B cell (primary cell): Measurements from ENCODE around the gene TENT4A. TPM values are rescaled to one million over a fixed set of nuclear protein-coding genes. Genes with fewer than 3 reads are reported as not detected.

Experiments used
- ATAC-seq: fragments of 200-7000 bp; cut with Tn5 transposase; one replicate; pipeline ENCODE4 v1.10.0; 2021; ENCODE audit warnings: low read depth, mild to moderate bottlenecking, moderate number of reproducible peaks, moderate library complexity
- CTCF ChIA-PET: fragments of 350-600 bp; sonication (Branson Sonifier 250); formaldehyde crosslinking; loops from one replicate; lab custom pipeline; 2021; ENCODE audit warnings: antibody characterized with exemption, inconsistent platforms; lab: Charles Lee
- POLR2A ChIA-PET: fragments of 350-600 bp; sonication (Branson Sonifier 250); formaldehyde crosslinking; loops from one replicate; lab custom pipeline; 2021; ENCODE audit warnings: antibody characterized with exemption; lab: Charles Lee
- DNase-seq: peaks from one replicate; pipeline ENCODE4 v3.0.0; 2013
- H2AFZ ChIP-seq: 2 replicates; pipeline ENCODE4 v1.6.1; 2012; ENCODE audit warnings: mild to moderate bottlenecking, low read depth, low read length; ENCODE audit not compliant: insufficient read depth, poor library complexity, severe bottlenecking
- H3K27ac ChIP-seq, 2 donors: 1 replicate in 1 of 2; 2 replicates in 1 of 2; pipeline ENCODE4 v1.5.1; 2012 to 2013; ENCODE audit warnings: low read length in 2 of 2, mild to moderate bottlenecking in 2 of 2, moderate library complexity in 1 of 2
- H3K27me3 ChIP-seq, 4 experiments: fragments of 200-600 bp in 1 of 4; sonication (generic) in 1 of 4; replicated peaks in 1 of 4; 1 replicate in 2 of 4; 2 replicates in 2 of 4; pipeline versions ENCODE4 v1.6.1 to v1.7.0; 2013 to 2016; ENCODE audit warnings: low read length in 3 of 4, mild to moderate bottlenecking in 2 of 4, mixed read lengths in 1 of 4, moderate library complexity in 1 of 4; ENCODE audit not compliant: insufficient read depth in 4 of 4, control insufficient read depth in 3 of 4; ENCODE audit errors: control extremely low read depth in 1 of 4
- H3K36me3 ChIP-seq, 2 experiments: replicated peaks in 1 of 2; 1 replicate in 1 of 2; 2 replicates in 1 of 2; pipeline versions ENCODE4 v1.6.1 to v1.7.1; 2013; ENCODE audit warnings: low read length in 1 of 2; ENCODE audit not compliant: insufficient read depth in 2 of 2, control insufficient read depth in 1 of 2; ENCODE audit errors: control extremely low read depth in 1 of 2, extremely low read depth in 1 of 2
- H3K4me1 ChIP-seq, 2 donors: fragments of 200-600 bp in 1 of 2; sonication (generic) in 1 of 2; 1 replicate in 1 of 2; 2 replicates in 1 of 2; pipeline versions ENCODE4 v1.5.1 to v1.6.1; 2013 to 2017; ENCODE audit warnings: low read length in 2 of 2; ENCODE audit not compliant: control insufficient read depth in 2 of 2, insufficient read depth in 2 of 2
- H3K4me2 ChIP-seq: replicated peaks from 2 replicates; pipeline ENCODE3; 2012; ENCODE audit warnings: mild to moderate bottlenecking, low read depth, low read length; ENCODE audit not compliant: poor library complexity, severe bottlenecking
- H3K4me3 ChIP-seq, 5 experiments: fragments of 200-600 bp in 1 of 5; sonication (generic) in 1 of 5; 1 replicate in 3 of 5; 2 replicates in 2 of 5; pipeline versions ENCODE4 v1.5.1 to v1.7.0; 2011 to 2016; ENCODE audit warnings: low read length in 4 of 5, mild to moderate bottlenecking in 4 of 5, low read depth in 2 of 5, control low read depth in 1 of 5, moderate library complexity in 1 of 5; ENCODE audit not compliant: insufficient read depth in 1 of 5; ENCODE audit errors: control extremely low read depth in 1 of 5, extremely low read depth in 1 of 5
- H3K79me2 ChIP-seq: fragments of 200-600 bp; sonication (generic); one replicate; pipeline ENCODE4 v1.6.0; 2016; ENCODE audit warnings: low read length; ENCODE audit not compliant: control insufficient read depth, insufficient read depth
- H3K9ac ChIP-seq: fragments of 200-600 bp; sonication (generic); 2 replicates; pipeline ENCODE4 v1.6.1; 2017; ENCODE audit warnings: mild to moderate bottlenecking, low read length, moderate library complexity
- H3K9me3 ChIP-seq, 3 donors: one replicate each; pipeline versions ENCODE4 v1.6.1 to v1.7.1; 2013; ENCODE audit warnings: low read length in 2 of 3; ENCODE audit not compliant: control insufficient read depth in 2 of 3, insufficient read depth in 1 of 3; ENCODE audit errors: control extremely low read depth in 1 of 3
- H4K20me1 ChIP-seq: 2 replicates; pipeline ENCODE4 v1.6.0; 2012; ENCODE audit warnings: mild to moderate bottlenecking, low read length; ENCODE audit not compliant: insufficient read depth, control insufficient read depth, poor library complexity, severe bottlenecking
- H3K27ac Mint-ChIP-seq: one replicate; pipeline ENCODE4 v1.8.0; 2021; ENCODE audit warnings: mixed read lengths
- H3K27me3 Mint-ChIP-seq: one replicate; pipeline ENCODE4 v1.8.0; 2021; ENCODE audit warnings: mixed read lengths
- H3K4me1 Mint-ChIP-seq: one replicate; pipeline ENCODE4 v1.8.0; 2021; ENCODE audit warnings: mixed read lengths
- H3K4me3 Mint-ChIP-seq: one replicate; pipeline ENCODE4 v1.8.0; 2021; ENCODE audit warnings: mixed read lengths
- H3K9me3 Mint-ChIP-seq: one replicate; pipeline ENCODE4 v1.8.0; 2022; ENCODE audit warnings: mixed read lengths; ENCODE audit not compliant: insufficient read depth
- CTCF ChIP-seq: fragments of 200-600 bp; IDR thresholded peaks from one replicate; pipeline ENCODE4 v1.8.0; 2022; ENCODE audit warnings: antibody characterized with exemption, mild to moderate bottlenecking
- EZH2 ChIP-seq: IDR thresholded peaks from 2 replicates; pipeline ENCODE4 v1.6.1; 2012; ENCODE audit warnings: borderline replicate concordance, low read depth, mild to moderate bottlenecking, moderate library complexity, low read length; ENCODE audit not compliant: insufficient read depth, poor library complexity, severe bottlenecking
- WGBS: methylation state at CpG from one replicate; pipeline ENCODE4 v1.1.5; 2013; ENCODE audit warnings: missing lambda C conversion rate; ENCODE audit not compliant: insufficient coverage; 5-methylcytosine and 5-hydroxymethylcytosine counted together
- intact Hi-C: fragments of 100-400 bp; cut with micrococcal nuclease; formaldehyde crosslinking; loops from one replicate; pipeline ENCODE4 v1.10.0; 2022
- polyA plus RNA-seq: library from polyadenylated mRNA; depleted of rRNA; stranded (reverse); fragments of >200 nt; gene quantifications from 2 replicates; pipeline ENCODE4 v1.2.3, GENCODE V29; 2012
- total RNA-seq, 2 donors: library from RNA; stranded (reverse); fragments of 120-200 nt in 1 of 2; gene quantifications; 1 replicate in 1 of 2; 2 replicates in 1 of 2; pipeline versions ENCODE4 v1.2.3 to v1.2.4, GENCODE V29; 2013 to 2022

Gene TENT4A
- total and polyA plus RNA-seq, 2 donors (not counting 1 experiment from before 2014, with no cell fraction given): 18.5 to 63.6 TPM

- no peak for ATAC-seq
- no peak overlapping the region for H3K27ac Mint-ChIP-seq
- H3K4me1 Mint-ChIP-seq: peaks cover 18% of the 10 kb centered on the region
- ChIA-PET POLR2A (no interaction called here), CTCF (no interaction called here)
- H3K36me3 ChIP-seq: peaks cover 17 to 44% of the 10 kb centered on the region in 2 experiments
- H3K4me3 Mint-ChIP-seq: no peak overlapping the region
- no peak overlapping the region for H3K27ac ChIP-seq
- H3K9ac ChIP-seq: no peak overlapping the region
- no peak for DNase-seq
- H2AFZ ChIP-seq: no peak overlapping the region
- no peaks in the 10 kb centered on the region for H3K9me3 Mint-ChIP-seq
- no peak overlapping the region for H3K4me3 ChIP-seq
- H4K20me1 ChIP-seq: peaks cover 12% of the 10 kb centered on the region
- H3K27me3 ChIP-seq: no peaks in the 10 kb centered on the region
- no peaks in the 10 kb centered on the region for H3K4me1 ChIP-seq
- WGBS: 96% methylated on average over 9 of the region's 13 CpGs
- TF ChIP-seq EZH2: no peak
- TF ChIP-seq CTCF: no peak
- no peaks in the 10 kb centered on the region for H3K27me3 Mint-ChIP-seq
- H3K4me2 ChIP-seq: no peak overlapping the region
- intact Hi-C loops: loop anchor here (10.0 kb wide), 1 partner anchor 367 kb away; the partner anchor contains the start of gene MED10
- H3K79me2 ChIP-seq: peaks cover 39% of the 10 kb centered on the region
- H3K9me3 ChIP-seq: no peaks in the 10 kb centered on the region
Observed at GRCh38 chr5:6742081-6742758, 29.0 kb downstream of the TENT4A start.

- no peaks in the 10 kb centered on the region for H3K27me3 Mint-ChIP-seq
- Histone ChIP-seq H2AFZ (no peak overlapping the region), H3K4me2 (no peak overlapping the region), H3K4me1 (no peaks in the 10 kb centered on the region), H3K4me3 (no peak overlapping the region), H3K36me3 (peaks cover 15 to 48% of the 10 kb centered on the region in 2 experiments), H4K20me1 (peaks cover 17% of the 10 kb centered on the region), H3K79me2 (peaks cover 35% of the 10 kb centered on the region), H3K27me3 (no peaks in the 10 kb centered on the region), H3K9me3 (no peaks in the 10 kb centered on the region), H3K9ac (no peak overlapping the region), H3K27ac (no peak overlapping the region)
- DNase-seq: no peak
- intact Hi-C loops: loop anchor here (10.0 kb wide), 1 partner anchor 368 kb away; the partner anchor contains the start of gene MED10
- H3K4me1 Mint-ChIP-seq: peaks cover 9% of the 10 kb centered on the region
- H3K27ac Mint-ChIP-seq: no peak overlapping the region
- no peak for TF ChIP-seq CTCF
- TF ChIP-seq EZH2: no peak
- H3K4me3 Mint-ChIP-seq: no peak overlapping the region
- ATAC-seq: no peak
- H3K9me3 Mint-ChIP-seq: no peaks in the 10 kb centered on the region
- CTCF ChIA-PET: no interaction called here
- WGBS: 95% methylated on average over 10 of the region's 10 CpGs
- POLR2A ChIA-PET: no interaction called here
Observed at GRCh38 chr5:6743161-6743560, 29.9 kb downstream of the TENT4A start.
